Tongue (tissue), 2 donors: ENCODE results near the gene CNRIP1. TPM values are rescaled to one million over a fixed set of nuclear protein-coding genes. Genes with fewer than 3 reads are reported as not detected.
"Not testable (repeated sequence)": the region's sequence is repeated elsewhere in the genome, so short reads cannot be mapped to it uniquely, and the experiment has no call there.

ENCODE experiments used
- DNase-seq: peaks from one replicate; pipeline ENCODE4 v3.0.0-alpha.2; 2015
- total RNA-seq: library from RNA; depleted of rRNA; stranded (reverse); fragments of >200 nt; gene quantifications from one replicate; pipeline ENCODE4 v1.2.3, GENCODE V29; 2014

Gene CNRIP1, protein sequence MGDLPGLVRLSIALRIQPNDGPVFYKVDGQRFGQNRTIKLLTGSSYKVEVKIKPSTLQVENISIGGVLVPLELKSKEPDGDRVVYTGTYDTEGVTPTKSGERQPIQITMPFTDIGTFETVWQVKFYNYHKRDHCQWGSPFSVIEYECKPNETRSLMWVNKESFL
- 19.6 TPM for total RNA-seq

DNA sequence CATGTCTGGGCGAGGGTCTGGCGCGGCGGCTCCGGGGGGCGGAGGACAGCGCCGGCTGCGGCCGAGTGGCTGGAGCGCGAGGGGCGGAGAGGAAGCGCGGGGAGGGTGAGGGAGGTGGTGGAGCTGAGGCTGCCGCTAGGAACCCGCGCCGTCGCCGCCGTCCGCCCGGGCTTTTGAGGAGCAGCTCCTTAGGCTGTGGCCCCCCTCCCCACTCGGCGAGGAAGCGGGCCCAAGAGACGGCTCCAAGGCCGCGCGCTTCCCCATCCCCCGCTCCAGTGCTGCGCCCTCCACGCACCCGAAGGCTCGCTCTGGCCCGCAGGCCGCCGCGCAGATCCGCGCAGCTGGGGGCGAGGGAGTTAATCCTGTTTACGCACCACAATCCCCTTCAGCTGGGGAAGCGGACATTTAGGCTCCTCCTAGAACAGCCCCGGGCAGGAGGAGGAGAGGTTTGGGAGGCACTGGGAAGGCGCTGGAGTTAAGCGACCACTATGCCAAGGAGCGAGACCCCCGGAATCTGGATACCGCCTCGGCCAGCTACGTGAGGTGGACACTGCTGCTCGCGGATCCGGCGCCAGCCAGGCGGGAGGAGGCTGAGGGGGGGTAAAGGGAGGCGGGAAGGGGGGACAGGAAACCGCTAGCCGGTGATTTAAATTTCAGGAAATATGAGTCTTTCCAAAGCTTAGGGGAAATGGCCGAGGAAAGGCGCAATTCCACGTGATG is at the start of gene CNRIP1:
CNRIP1 (minus strand) TSS at position 552 of the 720 bp plus-strand sequence; CDS start at position 3, 549 bp downstream.
- DNase-seq: peak; percentile 87

DNA sequence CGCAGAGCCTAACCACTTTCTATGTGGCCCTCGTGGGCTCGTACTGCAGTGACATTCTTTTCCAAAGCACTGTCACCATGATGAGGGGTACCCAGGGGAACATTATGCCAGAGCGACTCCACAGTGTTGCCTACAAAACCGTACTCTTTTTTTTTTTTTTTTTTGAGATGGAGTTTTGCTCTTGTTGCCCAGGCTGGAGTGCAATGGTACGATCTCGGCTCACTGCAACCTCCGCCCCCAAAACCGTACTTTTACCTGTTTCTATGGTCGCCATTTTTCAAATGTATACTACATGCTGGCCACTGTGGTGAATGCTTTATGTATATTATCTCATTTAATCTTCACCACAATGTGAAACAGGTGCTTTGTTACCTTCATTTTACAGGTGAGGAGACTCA is 49.6 kb upstream of the CNRIP1 start:
- DNase-seq: no peak

DNA sequence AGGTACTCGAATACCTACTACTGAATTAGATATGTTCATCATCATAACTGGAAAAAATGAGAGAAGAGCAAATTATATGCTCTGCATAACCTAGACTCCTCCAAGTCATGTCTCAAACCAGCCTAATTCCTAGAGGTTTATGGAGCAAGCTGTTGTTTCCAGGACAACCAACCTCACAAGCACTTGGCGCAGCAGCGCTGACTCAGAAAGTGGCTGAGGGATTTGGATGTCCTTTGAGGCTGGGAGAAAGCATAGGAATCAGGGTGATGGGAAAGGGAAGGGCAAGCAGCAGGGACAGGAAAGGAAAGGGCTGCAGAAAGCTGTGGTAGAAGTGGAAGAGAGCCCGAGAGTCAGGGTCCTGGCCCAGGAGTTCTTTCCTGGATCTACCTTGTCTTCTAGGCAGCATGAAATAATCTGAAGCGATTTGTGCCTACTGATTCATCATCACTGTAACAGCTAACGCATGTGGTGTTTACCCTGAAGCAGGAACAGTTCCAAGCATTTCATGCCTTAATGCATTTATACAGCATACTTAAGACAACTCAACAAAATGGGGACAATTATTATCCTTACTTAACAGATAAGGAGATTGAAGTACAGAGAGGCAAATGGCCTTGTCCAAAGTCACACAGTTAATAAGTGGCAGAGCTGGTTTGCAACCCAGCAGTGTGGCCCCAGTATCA is 49.0 kb upstream of the CNRIP1 start:
- DNase-seq: peak; percentile 22

DNA sequence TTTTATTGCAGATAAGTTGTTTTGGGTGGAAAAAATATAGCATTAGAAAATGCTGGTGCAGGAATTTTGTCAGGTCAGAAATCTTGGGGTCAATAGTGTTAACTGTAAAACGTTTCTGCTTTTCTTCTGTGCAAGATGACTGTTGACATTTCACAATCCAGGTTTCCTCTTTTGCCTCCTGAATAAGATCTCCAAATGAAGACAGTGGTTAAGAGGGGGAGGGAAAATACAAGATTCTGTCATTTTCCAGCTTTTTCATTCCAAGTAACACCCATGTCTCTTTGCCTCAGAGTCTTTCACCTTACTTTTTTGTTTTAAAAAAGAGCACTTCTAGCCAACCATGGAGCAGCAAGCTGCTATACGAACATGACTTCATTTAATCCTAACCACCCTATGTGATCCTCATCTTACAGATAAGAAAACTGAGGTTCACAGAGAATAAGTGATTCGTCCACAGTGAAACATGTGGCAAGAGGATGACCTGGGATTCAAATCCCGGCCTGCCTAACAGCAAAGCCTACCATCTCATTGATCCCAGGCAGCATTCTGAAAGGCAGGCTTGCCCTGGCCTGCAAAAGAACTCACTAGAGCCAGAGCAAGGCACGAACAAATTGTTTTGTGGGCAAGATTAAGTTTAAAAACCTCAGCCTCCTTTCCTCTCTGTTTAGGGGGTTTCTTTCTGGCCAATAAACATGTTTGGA is 48.4 kb upstream of the CNRIP1 start:
- DNase-seq: no peak

DNA sequence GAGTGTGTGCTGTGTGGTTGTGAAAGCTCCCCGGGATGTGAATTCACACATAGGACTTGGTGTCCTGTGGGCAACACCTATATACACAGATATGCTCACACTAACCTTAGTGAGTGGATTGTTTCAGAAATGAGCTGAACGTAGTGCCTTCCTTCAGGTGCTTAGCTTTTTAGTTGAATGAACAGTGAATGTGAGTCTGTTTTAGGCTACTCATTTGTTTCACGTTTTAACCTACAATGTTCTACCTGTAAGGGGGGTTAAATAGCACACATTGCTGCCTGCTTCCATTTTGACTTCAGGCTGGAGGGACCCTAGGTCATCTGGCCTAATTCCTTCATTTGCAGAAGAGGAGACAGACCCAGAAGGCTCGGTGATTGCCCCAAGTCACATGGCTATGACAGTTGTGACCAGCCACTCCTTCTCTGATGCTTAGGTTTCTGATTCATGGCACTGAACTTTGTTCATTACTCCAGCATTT is 46.4 kb upstream of the CNRIP1 start:
- no peak for DNase-seq

DNA sequence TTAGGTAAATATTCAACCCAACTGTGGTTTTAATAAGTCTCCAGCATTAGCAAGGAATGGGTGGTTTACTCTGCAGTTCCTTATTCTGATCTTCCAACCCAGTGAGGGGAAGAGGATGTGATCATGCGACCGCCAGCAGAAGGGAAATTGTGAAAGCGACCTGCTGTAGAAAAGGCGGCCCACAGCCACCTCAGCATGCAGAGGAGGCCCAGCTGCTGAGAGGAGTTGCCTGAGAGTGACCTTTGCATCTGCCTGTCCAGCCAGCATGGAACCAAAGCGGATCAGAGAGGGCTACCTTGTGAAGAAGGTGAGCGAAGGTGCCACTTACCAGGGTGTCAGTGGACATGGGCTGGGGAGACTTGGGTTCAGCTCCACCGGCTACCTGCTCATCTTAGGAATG is 45.3 kb upstream of the CNRIP1 start, which contains the start of gene PLEK:
PLEK (plus strand) TSS at position 196 of the 400 bp plus-strand sequence; CDS start at position 266, 70 bp downstream.
- peak; percentile 22 for DNase-seq

DNA sequence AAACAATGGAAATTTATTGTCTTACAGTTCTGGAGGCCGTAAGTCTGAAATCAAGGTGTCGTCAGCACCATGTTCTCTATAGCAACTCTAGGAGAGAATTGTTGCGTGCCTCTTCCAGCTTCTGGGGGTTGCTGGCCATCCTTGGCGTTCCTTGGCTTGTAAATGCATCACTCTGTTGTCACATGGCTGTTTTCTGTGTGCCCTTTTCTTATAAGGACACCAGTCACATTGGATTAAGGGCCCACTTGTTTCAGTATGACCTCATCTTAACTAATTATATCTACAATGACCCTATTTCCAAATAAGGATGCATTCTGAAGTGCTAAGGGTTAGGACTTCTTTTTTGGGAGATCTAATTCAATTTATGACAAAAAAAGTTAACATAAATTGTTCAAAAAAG is 44.0 kb upstream of the CNRIP1 start:
- no peak for DNase-seq

DNA sequence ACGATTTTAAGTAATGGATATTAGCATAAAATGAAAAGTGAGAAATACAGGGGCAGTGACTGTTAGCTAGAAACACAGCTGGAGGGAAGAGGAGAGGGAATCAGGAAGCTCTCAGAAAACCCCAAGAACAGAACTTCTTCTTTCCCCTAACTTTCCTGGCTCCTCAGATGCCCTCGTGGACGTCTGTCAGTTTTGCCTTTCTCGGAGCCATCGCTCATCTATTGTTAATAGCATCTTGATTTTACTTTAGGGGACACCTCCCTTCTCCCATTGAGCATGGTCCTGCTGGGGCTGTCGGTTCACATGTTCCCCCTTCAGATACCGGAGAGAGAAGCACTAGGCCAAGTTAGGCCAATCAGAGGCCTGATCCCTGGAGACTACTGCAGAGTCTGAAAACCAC is 43.0 kb upstream of the CNRIP1 start:
- no peak for DNase-seq

DNA sequence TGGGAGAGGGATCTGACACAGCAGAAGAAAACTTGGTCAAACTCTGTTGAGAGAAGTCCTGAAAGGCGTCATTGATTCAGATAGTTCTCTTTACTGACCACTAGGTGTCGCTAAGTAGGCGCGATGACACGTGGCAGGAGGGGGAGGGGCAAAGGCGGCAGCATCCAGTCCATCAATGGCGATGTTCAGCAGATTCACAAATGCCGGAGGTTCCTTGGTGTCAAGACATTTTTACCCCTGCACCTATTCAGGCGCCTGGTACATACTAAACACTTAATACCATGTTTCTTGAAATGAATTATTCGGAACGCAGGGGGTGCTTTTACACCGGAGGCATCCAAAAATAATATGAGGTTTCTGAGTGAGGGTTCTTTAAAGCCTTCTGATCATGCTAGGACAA is 42.3 kb upstream of the CNRIP1 start:
- peak; percentile 68 for DNase-seq

DNA sequence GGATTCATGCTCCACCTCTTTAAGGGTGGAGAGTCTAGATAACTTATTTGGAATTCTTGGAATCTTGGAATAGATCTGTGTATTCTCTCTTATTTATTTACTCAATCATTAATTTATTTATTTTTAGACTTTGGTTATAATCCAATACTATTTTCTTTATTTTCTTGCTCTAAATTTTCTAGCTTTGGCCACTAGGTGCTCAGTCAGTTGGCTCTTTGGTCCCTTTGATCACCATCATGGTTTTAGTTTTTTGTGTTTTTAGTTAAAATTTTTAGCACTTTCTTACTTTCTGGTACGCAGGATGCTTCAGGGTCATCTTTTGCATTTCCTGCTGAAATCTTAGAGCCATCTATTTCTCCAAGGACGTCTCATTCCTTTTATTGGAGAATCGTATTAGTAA is 40.1 kb upstream of the CNRIP1 start:
- no peak for DNase-seq

DNA sequence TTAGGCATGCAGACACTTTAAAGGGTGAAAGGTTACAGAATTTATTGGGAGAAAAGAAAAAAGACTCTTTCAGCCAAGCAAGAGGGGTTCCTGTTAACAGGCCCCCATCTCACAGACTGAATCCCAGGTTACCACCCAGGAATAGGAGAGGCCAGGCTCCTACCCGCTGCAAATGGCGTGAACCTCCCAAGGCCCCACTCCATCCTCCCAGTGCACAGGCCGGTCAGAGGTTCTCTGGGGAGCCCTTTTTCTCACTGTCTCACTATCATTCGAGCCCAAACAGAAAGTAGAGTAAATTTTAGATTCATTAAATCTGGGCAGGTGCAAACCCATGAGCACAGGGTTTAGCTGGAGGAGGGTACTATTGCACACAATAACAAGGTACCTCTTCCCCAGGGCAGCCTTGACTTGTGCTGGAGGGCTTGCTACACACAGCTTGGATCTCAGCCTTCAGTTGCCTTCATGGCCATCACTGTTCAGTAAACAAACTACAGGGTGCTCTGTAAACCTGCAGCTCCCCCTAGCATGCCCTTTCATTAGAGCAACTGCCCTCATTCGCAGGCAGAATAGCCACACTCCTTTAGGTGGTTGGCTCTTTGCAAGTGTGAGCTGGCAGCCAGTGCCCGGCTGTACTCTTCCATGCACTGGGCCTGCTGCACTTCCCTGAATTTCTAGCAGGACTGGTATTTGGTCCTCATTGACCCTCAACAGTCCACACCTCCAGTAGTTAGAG is 38.0 kb upstream of the CNRIP1 start:
- peak; percentile 38 for DNase-seq

DNA sequence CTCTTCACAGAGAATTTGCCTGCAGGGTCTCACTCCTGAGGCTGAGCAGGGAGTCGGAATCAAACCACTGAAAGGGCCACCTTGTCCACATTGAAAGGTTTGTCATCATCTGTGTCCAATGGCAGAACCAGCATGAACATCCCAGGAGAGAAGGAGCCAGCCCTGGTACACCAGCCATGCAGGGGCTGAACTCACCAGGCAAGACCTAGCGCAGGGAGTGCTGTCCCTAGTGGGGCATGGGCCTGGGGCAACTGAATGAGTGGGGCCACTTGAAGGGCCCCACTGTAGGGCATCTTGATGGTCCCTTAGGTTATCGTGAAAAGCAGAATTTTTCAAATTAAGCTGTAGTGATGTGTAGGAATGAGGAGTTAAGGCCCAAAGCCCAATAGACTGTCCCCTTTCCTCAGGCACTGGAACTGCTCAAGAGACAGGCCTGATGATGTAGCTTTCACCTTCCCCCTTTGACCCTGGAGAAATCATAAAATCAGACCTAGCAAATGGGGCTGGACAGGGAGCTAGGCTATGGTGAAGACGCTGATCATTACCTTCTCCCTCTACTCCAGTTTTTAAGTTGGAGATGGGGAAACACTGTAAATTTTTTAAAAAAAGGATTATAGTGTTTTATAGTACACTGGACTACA is 37.0 kb upstream of the CNRIP1 start:
- DNase-seq: no peak

DNA sequence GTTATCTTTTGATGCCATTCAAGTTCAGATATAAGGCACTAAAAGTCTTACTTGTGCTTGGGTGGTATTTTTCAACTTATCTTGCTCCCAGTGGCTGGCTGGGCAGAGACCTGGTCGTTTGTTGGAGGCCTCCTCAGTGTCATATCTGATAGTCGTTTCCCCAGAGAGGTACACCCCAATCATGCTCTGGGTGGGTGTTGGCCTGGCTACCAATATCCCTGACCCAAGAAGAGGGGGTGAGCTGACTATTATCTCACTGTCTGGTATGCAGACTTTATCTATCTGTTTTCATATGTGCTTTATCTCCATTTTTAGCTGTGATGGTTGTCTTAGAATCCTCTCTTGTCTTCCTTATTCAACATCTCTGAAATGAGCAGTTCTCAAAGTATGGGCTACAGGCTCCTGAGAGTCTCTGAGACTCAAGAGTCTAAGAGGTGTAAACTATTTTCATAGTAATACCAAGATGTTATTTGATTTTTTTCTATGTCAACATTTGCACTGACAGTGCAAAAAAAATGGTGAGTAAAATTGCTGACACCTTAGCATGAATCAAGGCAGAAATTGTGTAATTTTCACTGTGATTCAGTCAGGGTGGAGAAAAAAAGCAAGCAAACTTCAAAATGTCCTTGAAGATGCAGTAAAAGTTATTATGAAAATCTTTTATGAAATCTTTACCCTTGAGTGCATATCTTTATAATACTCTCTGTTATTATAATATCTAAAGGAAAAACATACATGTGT is 33.1 kb upstream of the CNRIP1 start:
- no peak for DNase-seq

DNA sequence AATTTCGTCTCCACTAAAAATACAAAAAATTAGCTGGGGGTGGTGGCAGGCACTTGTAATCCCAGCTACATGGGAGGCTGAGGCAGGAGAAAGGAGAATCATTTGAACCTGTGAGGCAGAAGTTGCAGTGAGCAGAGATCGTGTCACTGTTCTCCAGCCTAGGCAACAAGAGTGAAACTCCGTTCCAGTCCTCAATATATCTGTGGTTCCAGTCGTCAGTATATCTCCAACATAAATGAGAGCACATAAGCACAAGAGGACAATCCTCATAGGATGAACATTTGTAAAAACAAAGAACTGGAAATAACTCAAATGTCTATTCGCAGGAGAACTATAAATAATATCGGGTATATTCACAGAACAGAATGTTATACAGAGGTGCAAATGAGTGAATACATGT is 32.2 kb upstream of the CNRIP1 start:
- no peak for DNase-seq

DNA sequence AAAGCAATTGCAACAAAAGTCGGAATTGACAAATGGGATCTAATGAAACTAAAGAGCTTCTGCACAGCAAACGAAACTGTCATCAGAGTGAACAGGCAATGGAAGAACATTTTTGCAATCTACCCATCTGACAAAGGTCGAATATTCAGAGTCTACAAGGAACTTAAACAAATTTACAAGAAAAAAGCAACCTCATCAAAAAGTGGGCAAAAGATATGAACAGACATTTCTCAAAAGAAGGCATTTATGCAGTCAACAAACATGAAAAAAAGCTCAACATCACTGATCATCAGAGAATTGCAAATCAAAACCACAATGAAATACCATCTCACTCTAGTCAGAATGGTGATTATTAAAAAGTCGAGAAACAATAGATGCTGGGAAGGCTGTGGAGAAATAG is 29.3 kb upstream of the CNRIP1 start:
- not testable (repeated sequence) for DNase-seq

DNA sequence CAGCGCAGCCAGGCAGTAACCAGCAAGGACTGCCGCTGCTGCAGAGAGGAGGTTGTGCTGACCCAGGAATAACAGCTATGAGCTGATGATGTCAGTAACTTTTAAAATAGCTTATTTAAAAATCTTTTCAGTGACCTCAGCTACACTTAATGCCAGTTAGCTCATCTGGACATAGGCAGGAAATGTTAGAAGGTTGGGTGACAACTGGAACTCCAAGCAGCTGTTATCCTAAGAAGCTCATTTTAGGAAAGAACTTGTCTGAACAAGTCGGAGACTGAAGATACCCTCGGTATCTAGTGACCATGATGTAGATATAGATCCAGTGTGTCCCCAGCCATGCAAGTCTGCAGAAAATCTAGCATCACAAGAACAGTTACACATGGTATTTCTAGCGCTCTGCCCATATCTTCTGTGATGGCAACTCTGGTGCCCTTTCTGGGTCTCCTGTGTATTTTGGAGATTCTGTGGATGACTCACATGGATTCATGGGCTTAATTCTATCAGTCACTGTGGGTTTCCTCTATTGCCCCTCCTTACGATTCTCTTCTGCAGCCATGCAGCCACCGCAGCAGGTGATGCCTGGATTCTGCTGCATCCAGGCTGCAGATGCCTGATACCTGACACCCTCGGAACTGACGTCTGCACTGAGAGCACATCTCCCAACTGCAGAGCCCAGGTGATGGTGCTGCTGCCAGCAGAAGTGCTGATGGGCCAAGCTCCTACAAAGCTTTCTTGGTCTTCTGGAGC is 25.6 kb upstream of the CNRIP1 start:
- peak; percentile 50 for DNase-seq

DNA sequence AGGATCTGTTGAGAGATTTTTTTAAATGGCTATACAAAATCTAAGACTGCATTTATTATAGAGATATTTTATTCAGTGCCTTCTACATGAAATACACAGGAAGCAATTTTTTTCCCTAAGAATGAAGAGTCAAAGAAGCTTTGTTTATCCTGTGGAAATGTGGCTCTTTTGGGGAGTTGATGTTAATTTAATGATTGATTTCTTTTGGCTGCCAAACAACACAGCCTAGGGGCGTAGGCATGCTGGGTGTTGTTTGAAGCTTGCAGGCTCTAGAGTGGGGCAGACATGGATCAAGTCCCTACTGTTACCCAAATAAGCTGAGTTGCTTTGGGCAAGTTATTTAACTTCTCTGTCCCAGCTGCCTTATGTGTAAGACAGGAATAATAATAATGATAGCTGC is 24.3 kb upstream of the CNRIP1 start:
- DNase-seq: no peak

DNA sequence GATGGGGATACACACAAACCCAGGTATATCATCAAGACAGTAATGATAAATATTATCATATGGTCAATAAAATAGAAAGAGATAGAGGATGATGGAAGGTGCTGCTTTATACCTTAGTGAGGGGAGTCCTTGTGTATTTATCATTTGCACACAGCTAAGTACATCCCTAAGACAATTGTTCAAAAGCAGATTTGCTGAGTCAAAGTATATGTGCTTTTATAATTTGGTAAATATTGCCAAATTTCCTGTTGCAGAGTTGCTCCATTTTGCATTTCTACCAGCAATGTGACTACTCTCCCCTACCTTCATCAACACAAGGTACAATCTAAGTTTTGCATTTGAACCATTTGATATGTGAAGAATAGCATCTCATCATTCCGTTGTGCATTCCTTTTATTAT is 22.7 kb upstream of the CNRIP1 start:
- no peak for DNase-seq

DNA sequence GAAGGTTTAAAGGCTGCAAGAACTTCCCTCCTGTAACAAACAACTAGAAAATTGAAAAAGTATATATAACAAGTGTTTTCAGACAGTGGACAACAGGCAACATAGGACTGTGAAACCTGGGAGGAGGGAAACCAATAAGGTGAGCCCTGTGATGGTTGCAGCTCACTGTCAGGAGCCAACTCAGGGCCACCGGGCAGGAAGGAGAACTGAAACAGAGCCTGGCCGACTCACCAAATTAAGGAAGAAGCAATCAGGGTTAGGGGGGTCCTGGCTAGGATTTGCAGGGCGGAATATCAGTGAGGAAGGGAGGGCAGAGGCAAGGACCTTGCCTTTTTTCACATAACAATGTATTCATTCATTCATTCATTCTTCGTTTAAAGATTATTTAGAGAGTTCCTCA is 21.8 kb upstream of the CNRIP1 start:
- DNase-seq: no peak

DNA sequence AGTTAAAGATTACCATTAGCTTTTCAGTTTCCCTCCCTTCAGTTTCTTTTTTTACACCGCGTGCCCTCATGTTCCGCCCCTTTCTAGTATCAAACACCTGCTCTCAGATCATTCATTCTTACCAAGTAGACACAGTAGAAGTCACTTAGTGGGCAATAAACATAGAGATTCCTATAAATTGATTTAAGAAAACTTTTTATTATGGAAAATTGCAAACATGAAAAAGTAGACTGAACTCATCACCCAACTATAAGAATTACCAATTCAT is 21.2 kb upstream of the CNRIP1 start:
- DNase-seq: no peak
